HG02970 (cell line): Measurements from ENCODE around the gene SLC17A1.

Source experiments
- ATAC-seq: cut with Tn5 transposase; IDR thresholded peaks from one replicate; pipeline ENCODE4 v1.9.1; 2021; ENCODE audit warnings: mild to moderate bottlenecking, moderate library complexity, moderate number of reproducible peaks; ENCODE audit not compliant: unreplicated experiment, low FRiP score

The SLC17A1 gene

GRCh38 chr6:25834950-25835349, 3.1 kb upstream of the SLC17A1 start:
- ATAC-seq, result no peak

DNA sequence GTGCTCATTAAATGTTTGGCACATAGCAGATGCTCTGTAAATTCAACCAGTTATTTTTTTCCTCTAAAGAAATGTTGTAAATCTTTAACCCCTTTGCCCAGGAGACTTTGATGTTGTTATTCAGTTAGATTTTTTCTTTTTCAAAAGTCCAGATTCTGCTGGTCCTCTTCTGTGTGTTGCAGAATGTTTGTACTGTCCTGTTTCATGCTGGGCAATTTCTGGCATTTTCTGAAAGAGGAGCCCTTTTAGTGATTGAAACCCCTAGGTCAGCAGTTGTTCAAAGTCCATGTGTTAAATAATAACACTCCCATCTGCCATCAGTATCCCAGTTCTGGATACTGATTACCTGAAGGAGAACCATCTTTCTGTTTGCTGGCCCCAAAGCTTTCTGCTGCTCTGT, 1.3 kb upstream of the SLC17A1 start:
- no peak for ATAC-seq

DNA sequence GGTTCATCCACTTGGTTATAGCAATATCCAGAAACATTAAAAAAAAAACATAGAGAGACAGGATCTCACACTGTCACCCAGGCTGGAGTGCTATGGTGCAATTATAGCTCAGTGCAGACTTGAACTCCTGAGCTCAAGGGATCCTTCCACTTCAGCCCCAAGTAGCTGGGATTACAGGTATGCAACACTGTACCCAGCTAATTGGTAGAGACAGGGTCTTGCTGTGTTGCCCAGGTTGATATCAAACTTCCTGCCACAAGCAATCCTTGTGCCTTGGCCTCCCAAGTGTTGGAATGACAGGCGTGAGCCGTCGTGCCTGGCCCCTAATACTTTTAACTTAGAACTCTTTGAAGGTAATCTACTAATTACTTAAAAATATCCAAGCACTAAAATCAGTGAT, 818 bp upstream of the SLC17A1 start:
- ATAC-seq, result no peak

GRCh38 chr6:25832307-25832662, 433 bp upstream of the SLC17A1 start:
- ATAC-seq, result no peak

GRCh38 chr6:25830458-25830857, 1.4 kb downstream of the SLC17A1 start:
- ATAC-seq, result no peak

GRCh38 chr6:25829375-25829774, 2.5 kb downstream of the SLC17A1 start:
- no peak for ATAC-seq

DNA sequence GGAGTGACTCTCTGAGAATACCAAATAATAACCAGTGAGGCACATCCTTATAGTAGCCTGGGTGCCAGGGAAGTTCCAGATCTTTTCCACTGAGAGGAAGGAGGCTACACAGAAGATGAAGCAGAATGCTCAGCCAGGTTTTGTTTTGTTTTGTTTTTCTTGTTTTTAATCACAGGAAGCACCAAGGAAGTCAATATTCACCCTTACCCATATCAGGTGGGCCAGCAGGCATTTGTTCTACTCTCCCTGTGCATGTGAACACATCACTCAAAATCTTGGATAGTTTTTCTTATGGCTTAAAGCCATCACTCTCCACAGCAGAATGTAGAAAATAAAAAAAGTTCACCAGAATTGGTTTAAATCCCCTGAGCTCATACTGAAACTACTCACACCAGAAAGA, 10.5 kb downstream of the SLC17A1 start:
- ATAC-seq, result no peak

DNA sequence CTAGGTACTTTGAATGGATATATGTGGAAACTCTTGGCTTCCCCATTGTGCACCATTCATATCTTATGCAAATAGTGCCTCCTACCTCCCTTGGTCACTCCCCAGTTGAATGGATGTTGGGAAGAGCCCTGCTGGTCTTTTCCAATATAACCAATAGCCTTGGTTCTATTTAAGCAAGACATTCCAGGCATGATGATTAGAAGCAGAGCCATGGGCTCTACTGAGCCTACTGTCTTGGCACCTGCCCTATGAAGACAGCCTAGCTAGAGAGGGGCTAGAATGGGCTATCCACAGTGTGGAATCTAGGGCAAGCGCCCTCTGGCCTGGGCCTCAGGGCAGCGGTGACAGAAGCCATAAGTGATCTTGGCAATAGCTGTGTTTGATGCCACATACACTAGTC, 15.6 kb downstream of the SLC17A1 start:
- no peak for ATAC-seq

DNA sequence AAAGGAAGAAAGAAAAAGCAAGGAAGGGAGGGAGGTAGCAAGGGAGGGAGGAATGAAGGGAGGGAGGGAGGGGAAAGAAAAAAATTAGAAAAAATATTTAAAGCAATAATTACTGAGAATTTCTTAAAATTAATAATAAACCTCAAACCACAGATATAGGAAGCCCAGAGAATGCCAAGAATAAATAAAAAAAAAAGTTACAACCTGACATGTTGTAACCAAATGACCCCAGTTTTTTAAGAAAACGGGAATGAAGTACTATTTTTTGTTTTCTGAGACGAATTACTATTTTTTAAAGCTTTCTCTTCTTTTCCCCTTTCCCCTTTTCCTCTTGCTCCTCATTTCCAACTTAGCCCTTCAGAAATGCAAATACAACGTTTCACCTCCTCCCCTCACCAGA, 16.7 kb downstream of the SLC17A1 start:
- no peak for ATAC-seq

- ATAC-seq, result no peak
Observed at GRCh38 chr6:25804804-25805203, 27.0 kb downstream of the SLC17A1 start.

DNA sequence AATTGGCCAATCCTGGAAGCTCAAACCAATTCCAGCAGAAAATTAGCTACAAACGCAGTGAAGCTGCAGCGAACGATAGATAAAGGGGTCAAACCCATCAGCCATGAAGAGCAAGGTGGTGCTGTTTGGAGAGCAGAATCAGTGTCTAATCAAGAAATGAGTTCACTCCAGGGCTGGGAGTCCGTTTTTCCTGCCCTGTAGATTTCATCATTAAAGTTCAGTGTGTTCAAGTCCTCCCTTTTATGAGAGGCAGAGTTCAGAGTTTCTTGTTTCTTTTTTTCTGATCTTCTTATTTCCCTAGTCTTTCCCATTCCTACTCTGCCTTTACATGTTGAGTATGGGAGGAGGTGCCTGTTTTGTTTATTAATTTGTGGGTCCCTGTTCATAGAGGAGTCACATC, 30.4 kb downstream of the SLC17A1 start:
- ATAC-seq, result no peak

DNA sequence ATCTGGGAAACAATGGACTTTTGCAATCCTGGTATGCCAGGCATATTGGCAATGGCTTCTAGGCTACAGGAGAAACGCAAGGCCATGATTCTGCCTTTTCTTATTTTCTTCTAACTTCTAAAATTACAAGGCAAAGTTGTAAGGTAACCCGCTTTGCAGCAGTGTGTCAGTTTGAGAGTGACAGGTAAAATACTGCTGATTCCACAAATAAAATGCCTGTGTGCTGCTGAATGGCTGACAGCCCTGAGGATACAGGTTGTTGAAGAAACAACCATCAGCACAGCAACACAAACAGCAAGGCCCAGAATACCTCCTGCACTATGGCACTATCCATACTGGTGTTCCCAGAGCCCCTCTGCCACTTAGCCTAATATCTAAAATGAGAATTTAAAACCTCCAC, 37.1 kb downstream of the SLC17A1 start:
- ATAC-seq, result no peak

DNA sequence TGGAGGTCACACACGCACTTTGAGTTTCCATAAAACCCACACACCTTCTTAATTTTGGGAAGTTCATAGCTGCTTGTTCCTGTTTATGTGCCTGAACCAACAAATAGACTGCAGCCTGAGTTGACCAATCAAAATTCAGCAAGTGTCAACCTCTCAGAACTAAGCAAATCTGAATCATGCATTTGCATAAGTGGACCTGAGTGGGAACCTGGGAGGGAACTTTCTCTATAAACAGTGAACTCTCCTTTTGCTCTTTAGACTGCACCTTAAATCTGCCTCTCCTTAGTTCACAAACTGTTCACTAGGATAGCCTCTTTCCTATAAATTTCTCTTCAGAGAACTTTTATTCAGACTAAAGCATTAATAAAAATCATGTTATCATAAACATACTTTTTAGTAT, 37.9 kb downstream of the SLC17A1 start:
- ATAC-seq, result no peak

DNA sequence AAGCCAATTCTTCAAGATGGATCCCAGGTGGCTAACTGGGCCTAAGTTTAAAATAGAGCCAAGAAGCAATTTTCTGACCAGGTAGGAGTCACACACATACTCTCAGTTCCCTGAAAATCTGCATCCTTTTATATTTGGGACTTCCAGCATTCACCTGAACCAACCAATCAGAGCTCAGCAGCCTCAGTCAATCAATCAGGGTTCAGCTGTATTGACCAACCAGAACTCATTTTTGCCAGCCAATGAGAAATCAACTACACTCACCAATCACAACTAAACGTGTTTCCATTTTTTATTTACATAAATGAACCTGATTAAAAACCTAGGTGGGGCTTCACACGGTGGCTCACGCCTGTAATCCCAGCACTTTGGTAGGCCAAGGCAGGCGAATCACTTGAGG, 39.8 kb downstream of the SLC17A1 start:
- ATAC-seq, result no peak

- no peak for ATAC-seq
Observed at GRCh38 chr6:25789475-25789874, 42.4 kb downstream of the SLC17A1 start.

GRCh38 chr6:25788305-25788922, 43.4 kb downstream of the SLC17A1 start:
- ATAC-seq, result no peak

GRCh38 chr6:25787428-25787827, 44.4 kb downstream of the SLC17A1 start:
- ATAC-seq, result no peak

DNA sequence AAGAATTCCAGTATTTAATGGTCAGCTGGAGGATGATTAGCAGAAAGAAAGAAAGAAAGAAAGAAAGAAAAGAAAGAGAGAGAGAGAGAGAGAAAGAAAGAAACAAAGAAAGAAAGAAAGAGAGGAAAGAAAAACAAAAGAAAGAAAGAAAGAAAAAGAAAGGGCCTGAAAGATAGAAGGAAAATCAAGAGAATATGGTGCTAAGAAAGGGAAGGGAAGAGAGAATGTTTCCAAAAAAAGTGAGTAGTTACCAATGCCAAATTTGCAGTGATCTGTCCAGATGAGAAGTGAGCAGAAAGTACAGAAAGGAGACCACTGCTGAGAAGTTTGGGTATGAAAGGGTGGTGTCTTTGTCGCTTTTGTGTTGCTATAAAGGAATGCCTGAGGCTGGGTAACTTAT, 50.7 kb downstream of the SLC17A1 start:
- ATAC-seq, result no peak

- ATAC-seq, result no peak
Observed at GRCh38 chr6:25777856-25778649, 53.8 kb downstream of the SLC17A1 start.

GRCh38 chr6:25777031-25777430, 54.8 kb downstream of the SLC17A1 start:
- ATAC-seq, result no peak

DNA sequence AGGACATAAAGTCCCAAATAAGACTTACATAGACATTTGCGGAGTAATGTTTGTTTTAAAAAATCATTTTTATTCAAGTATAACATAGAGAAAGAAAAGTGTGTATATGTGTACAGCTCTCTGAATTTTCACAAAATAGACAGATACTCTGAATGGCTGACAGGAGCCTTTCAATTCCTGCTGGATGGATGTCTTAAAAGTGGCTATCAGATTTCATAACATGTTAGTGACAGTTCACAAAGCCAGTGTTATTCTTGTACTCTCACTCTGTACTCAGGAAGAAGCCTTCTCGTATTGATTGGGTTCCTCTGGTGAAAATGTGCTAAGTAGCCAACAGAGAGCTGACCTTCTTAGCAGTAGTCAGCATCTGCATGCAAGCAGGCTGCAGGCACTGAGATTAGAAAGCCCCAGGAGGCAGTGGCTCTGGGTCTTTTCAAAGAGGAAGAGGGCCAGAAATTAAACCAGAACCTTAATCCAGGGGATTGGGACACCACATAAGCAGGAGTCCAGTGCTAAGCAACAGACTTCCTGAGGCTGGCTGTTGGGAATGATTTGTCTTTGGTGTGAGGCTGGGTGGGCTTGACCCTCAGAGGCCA, 57.6 kb downstream of the SLC17A1 start:
- ATAC-seq, result no peak

- ATAC-seq, result no peak
Observed at GRCh38 chr6:25769983-25770382, 61.9 kb downstream of the SLC17A1 start.
